Measurements from ENCODE around the gene SP140L. TPM values are rescaled to one million over a fixed set of nuclear protein-coding genes. Genes with fewer than 3 reads are reported as not detected.

Gene SP140L
- total RNA-seq, 1 donor from 2014 or later: 20.6 TPM

DNA sequence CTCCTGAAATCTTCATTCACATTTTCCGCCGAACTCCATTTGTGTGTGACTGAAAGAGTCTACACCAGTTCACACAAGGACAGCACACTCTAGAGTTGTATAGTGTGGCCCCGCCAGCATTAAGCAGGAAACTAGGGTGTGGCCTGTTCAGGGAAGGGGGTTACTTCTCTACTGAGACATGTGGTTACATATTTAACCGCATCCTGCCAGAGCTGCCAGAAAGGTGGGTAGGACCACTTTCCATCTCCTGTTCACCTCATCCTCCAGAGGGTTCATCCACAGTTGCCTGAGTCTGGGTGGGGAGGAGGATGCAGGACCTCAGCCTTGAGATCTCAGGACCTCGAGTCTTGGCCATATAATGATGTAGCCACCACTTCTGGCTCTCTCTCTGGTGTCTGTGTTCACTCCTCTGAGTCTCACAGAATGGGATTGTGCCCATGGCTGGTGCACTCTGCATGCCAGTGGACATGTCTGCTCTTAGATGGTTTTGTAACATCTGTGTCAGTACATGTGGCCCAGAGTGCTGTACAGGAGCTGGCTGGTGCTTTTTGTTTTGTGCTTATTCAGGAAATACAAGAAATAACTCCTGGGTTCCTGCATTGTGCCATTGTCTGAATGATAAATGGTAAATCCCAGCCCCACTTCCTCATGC is 7.7 kb upstream of the SP140L start:
- H3K36me3 Mint-ChIP-seq (ENCODE audit: low read depth): peaks cover 5% of the 10 kb centered on the region
- H3K27ac Mint-ChIP-seq (ENCODE audit: unreplicated experiment): no peak overlapping the region
- H3K27me3 Mint-ChIP-seq (ENCODE audit: low read depth): no peaks in the 10 kb centered on the region
- peaks cover 14% of the 10 kb centered on the region for H3K9me3 Mint-ChIP-seq (ENCODE audit: low read depth)
- H3K4me3 Mint-ChIP-seq (ENCODE audit: unreplicated experiment): no peak overlapping the region
- TF ChIP-seq, protein P1, sequence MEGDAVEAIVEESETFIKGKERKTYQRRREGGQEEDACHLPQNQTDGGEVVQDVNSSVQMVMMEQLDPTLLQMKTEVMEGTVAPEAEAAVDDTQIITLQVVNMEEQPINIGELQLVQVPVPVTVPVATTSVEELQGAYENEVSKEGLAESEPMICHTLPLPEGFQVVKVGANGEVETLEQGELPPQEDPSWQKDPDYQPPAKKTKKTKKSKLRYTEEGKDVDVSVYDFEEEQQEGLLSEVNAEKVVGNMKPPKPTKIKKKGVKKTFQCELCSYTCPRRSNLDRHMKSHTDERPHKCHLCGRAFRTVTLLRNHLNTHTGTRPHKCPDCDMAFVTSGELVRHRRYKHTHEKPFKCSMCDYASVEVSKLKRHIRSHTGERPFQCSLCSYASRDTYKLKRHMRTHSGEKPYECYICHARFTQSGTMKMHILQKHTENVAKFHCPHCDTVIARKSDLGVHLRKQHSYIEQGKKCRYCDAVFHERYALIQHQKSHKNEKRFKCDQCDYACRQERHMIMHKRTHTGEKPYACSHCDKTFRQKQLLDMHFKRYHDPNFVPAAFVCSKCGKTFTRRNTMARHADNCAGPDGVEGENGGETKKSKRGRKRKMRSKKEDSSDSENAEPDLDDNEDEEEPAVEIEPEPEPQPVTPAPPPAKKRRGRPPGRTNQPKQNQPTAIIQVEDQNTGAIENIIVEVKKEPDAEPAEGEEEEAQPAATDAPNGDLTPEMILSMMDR (IDR thresholded peaks at IDR 0.05): no peak
- no peaks in the 10 kb centered on the region for H3K4me1 Mint-ChIP-seq (ENCODE audit: low read depth)
- no peak for DNase-seq (ENCODE audit: low spot score)

DNA sequence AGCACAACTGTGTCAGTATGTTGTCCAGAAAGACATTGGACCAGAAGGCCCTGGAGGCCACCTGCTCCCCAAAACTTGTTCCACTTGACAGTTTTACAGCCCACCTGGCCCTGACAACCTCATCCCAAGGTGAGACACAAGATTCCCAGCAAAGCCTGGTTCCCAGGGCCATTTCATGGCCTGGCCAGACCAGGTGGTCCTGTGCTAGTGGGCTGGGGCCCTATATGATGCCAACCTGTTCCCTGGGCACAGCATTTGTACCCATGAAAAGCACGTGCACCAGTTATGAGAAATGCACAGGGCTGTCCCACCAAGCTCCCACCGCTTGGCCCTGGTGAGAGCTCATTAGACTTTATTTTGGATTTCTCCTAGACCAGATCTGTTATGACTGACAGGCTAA is 6.0 kb upstream of the SP140L start:
- H3K27ac Mint-ChIP-seq (ENCODE audit: unreplicated experiment): no peak overlapping the region
- H3K9me3 Mint-ChIP-seq (ENCODE audit: low read depth): peaks cover 14% of the 10 kb centered on the region
- H3K27me3 Mint-ChIP-seq (ENCODE audit: low read depth): no peaks in the 10 kb centered on the region
- no peak for DNase-seq (ENCODE audit: low spot score)
- H3K36me3 Mint-ChIP-seq (ENCODE audit: low read depth): peaks cover 7% of the 10 kb centered on the region
- TF ChIP-seq, protein P1 (IDR thresholded peaks at IDR 0.05): no peak
- H3K4me3 Mint-ChIP-seq (ENCODE audit: unreplicated experiment): no peak overlapping the region
- H3K4me1 Mint-ChIP-seq (ENCODE audit: low read depth): peaks cover under 1% of the 10 kb centered on the region

DNA sequence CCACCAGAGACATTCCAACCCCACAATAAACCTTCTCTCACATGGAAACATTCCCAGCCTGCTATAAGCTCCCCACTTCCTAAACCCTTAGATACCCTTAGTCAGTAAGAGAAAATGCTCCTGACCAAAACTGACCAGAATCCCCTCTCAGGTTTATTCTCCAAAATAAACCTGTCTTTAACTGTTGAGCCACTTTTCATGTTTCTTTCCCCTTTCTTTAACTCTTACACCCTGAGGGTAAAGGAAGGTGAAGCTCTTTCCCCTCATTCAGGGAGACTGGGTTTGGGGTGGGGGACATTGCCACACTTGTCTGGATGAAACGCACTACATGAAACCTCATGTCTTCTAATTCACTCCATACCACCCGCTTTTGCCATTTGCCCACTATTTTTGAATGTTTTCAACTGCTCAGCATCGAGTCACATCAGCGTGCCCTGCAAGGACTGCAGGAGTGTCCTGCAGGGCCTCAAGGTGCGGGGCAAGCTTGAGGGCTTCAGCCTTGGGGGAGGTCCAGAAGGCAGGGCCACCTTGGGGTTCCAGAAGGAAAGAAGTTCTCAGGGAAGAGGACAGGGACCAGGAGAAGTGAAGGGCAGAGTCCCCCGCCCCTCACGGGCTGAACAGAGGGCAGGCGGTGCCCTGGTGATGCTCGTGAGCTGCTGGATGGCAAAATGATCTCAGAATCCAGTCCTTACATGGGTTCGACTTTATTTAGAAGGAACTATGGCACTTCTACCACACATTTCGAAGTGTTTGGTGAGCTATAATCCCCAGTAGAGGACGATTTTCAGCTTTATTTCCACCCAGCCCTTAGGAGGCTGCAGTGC is 4.2 kb upstream of the SP140L start:
- peaks cover 8% of the 10 kb centered on the region for H3K36me3 Mint-ChIP-seq (ENCODE audit: low read depth)
- no peaks in the 10 kb centered on the region for H3K27me3 Mint-ChIP-seq (ENCODE audit: low read depth)
- DNase-seq (ENCODE audit: low spot score): no peak
- TF ChIP-seq, protein P1 (IDR thresholded peaks at IDR 0.05): no peak
- H3K4me1 Mint-ChIP-seq (ENCODE audit: low read depth): peaks cover 18% of the 10 kb centered on the region
- no peak overlapping the region for H3K27ac Mint-ChIP-seq (ENCODE audit: unreplicated experiment)
- H3K4me3 Mint-ChIP-seq (ENCODE audit: unreplicated experiment): no peak overlapping the region
- H3K9me3 Mint-ChIP-seq (ENCODE audit: low read depth): peaks cover 14% of the 10 kb centered on the region

DNA sequence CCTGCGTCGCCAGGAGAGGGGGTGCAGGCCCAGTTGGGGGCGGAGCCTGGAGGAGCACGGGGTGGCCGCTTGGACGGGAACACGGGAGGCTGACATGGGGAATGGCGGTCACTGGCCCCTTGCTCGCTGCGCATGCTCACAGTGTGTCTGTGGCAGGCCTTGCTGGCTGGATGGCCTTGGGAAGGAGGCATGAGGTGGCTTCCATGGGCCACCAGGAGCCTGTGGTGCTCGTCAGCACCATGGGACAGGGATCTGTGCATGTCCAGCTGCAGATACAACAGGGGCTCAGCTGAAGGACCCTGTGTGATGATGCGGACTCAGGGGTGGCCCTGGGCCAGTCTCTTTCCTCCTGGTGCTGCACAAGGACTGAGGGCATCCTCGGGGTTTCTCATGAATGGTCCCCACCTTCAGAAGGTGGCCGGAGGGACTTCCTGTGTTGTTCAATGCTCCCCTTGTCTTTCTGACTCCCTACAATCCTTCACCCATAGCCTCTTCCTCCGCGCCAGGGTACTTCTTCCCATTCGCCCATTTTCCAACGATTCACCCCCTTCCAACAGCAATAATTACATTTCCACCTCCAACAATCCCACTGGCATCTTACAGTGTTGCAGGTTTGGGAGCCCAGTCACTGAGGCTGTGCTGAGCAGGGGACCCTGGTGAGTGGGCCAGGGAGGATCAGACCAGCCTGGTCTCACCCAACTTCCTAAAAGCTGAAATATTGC is 3.4 kb upstream of the SP140L start:
- DNase-seq (ENCODE audit: low spot score): no peak
- Mint-ChIP-seq H3K27ac (ENCODE audit: unreplicated experiment) (no peak overlapping the region), H3K4me3 (ENCODE audit: unreplicated experiment) (no peak overlapping the region), H3K36me3 (ENCODE audit: low read depth) (peaks cover 8% of the 10 kb centered on the region), H3K4me1 (ENCODE audit: low read depth) (peaks cover 23% of the 10 kb centered on the region), H3K27me3 (ENCODE audit: low read depth) (no peaks in the 10 kb centered on the region), H3K9me3 (ENCODE audit: low read depth) (peaks cover 14% of the 10 kb centered on the region)
- TF ChIP-seq, protein P1 (IDR thresholded peaks at IDR 0.05): peak; percentile 31

DNA sequence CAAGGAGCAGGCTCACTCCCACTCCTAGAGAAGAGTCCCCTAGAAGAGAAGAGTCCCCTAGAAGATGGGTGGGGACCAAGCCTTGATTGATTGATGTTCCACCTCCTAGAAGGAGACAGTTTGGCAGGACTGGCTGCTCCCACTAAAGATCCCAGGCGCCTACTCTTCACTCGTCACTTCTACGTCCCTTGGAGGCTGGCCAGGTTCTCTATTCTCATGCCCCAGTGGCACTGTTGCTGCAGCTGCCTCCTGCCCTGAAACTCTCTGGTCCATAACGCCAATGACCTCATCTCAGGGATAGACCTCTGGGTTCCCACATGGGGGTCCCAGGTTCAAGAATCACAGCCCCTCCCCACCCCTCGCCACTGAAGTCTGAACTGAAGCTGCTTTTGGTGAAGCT is 2.5 kb upstream of the SP140L start:
- Mint-ChIP-seq H3K4me1 (ENCODE audit: low read depth) (peaks cover 32% of the 10 kb centered on the region), H3K27ac (ENCODE audit: unreplicated experiment) (no peak overlapping the region), H3K9me3 (ENCODE audit: low read depth) (peaks cover 14% of the 10 kb centered on the region), H3K36me3 (ENCODE audit: low read depth) (peaks cover 10% of the 10 kb centered on the region), H3K27me3 (ENCODE audit: low read depth) (no peaks in the 10 kb centered on the region), H3K4me3 (ENCODE audit: unreplicated experiment) (no peak overlapping the region)
- DNase-seq (ENCODE audit: low spot score): no peak
- TF ChIP-seq, protein P1 (IDR thresholded peaks at IDR 0.05): no peak

All from chondrocyte (in vitro differentiated cells).